ENCODE data around the gene MMD.

GRCh38 chr17:55354941-55355340, 66.7 kb downstream of the MMD start:
- TF ChIP-seq, protein P1, sequence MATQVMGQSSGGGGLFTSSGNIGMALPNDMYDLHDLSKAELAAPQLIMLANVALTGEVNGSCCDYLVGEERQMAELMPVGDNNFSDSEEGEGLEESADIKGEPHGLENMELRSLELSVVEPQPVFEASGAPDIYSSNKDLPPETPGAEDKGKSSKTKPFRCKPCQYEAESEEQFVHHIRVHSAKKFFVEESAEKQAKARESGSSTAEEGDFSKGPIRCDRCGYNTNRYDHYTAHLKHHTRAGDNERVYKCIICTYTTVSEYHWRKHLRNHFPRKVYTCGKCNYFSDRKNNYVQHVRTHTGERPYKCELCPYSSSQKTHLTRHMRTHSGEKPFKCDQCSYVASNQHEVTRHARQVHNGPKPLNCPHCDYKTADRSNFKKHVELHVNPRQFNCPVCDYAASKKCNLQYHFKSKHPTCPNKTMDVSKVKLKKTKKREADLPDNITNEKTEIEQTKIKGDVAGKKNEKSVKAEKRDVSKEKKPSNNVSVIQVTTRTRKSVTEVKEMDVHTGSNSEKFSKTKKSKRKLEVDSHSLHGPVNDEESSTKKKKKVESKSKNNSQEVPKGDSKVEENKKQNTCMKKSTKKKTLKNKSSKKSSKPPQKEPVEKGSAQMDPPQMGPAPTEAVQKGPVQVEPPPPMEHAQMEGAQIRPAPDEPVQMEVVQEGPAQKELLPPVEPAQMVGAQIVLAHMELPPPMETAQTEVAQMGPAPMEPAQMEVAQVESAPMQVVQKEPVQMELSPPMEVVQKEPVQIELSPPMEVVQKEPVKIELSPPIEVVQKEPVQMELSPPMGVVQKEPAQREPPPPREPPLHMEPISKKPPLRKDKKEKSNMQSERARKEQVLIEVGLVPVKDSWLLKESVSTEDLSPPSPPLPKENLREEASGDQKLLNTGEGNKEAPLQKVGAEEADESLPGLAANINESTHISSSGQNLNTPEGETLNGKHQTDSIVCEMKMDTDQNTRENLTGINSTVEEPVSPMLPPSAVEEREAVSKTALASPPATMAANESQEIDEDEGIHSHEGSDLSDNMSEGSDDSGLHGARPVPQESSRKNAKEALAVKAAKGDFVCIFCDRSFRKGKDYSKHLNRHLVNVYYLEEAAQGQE (IDR thresholded peaks at IDR 0.05; ENCODE audit: low read depth) = no peak
- no peak for TF ChIP-seq RAD21 (IDR thresholded peaks at IDR 0.05; ENCODE audit: low read depth)
- TF ChIP-seq EGR1 (IDR thresholded peaks at IDR 0.05) = no peak
- TF ChIP-seq CREB1 (IDR thresholded peaks at IDR 0.05; ENCODE audit: low read depth) = no peak
- no peak for TF ChIP-seq TCF12 (IDR thresholded peaks at IDR 0.05; ENCODE audit: low read depth)
- no peak for TF ChIP-seq EP300 (IDR thresholded peaks at IDR 0.05; ENCODE audit: borderline replicate concordance)
- TF ChIP-seq, protein P2, sequence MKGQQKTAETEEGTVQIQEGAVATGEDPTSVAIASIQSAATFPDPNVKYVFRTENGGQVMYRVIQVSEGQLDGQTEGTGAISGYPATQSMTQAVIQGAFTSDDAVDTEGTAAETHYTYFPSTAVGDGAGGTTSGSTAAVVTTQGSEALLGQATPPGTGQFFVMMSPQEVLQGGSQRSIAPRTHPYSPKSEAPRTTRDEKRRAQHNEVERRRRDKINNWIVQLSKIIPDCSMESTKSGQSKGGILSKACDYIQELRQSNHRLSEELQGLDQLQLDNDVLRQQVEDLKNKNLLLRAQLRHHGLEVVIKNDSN (IDR thresholded peaks at IDR 0.05) = no peak
- TF ChIP-seq, protein P3, sequence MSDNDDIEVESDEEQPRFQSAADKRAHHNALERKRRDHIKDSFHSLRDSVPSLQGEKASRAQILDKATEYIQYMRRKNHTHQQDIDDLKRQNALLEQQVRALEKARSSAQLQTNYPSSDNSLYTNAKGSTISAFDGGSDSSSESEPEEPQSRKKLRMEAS (IDR thresholded peaks at IDR 0.05) = no peak
- no peak for TF ChIP-seq YY1 (IDR thresholded peaks at IDR 0.05; ENCODE audit: low read depth)
- TF ChIP-seq TAF1 (IDR thresholded peaks at IDR 0.05; ENCODE audit: low read depth) = no peak
- no peak for TF ChIP-seq CEBPB (IDR thresholded peaks at IDR 0.05)
